Kidney (tissue), 14 donors: ENCODE results near the gene BIRC5. TPM values are rescaled to one million over a fixed set of nuclear protein-coding genes. Genes with fewer than 3 reads are reported as not detected.

Source experiments
- DNase-seq, 5 donors: peaks; one replicate each; pipeline ENCODE4 v3.0.0-alpha.2; 2013 to 2020
- FAIRE-seq: peaks from 2 replicates; lab custom pipeline; 2012; peaks lifted over from hg19 to GRCh38; lab: Jason Lieb, UNC
- H3K27ac ChIP-seq, 2 donors: one replicate each; pipeline ENCODE4 v1.7.0; 2013; ENCODE audit warnings: low read depth in 2 of 2, low read length in 2 of 2, inconsistent platforms in 1 of 2
- H3K27me3 ChIP-seq: one replicate; pipeline ENCODE4 v1.7.1; 2013; ENCODE audit warnings: low read length, inconsistent platforms; ENCODE audit not compliant: control insufficient read depth, insufficient read depth
- H3K36me3 ChIP-seq, 3 donors: one replicate each; pipeline versions ENCODE4 v1.7.0 to v1.7.1; 2013; ENCODE audit warnings: low read length in 3 of 3, control low read depth in 1 of 3, inconsistent platforms in 1 of 3; ENCODE audit not compliant: insufficient read depth in 3 of 3, control insufficient read depth in 2 of 3
- H3K4me1 ChIP-seq, 3 donors: one replicate each; pipeline versions ENCODE4 v1.7.0 to v1.7.1; 2013; ENCODE audit warnings: low read length in 3 of 3, inconsistent platforms in 1 of 3, low read depth in 1 of 3; ENCODE audit not compliant: control insufficient read depth in 2 of 3, insufficient read depth in 2 of 3
- H3K4me3 ChIP-seq, 3 donors: one replicate each; pipeline versions ENCODE4 v1.7.0 to v1.8.1; 2013; ENCODE audit warnings: low read length in 3 of 3, control low read depth in 1 of 3, inconsistent platforms in 1 of 3
- H3K9ac ChIP-seq, 3 donors: one replicate each; pipeline versions ENCODE4 v1.7.0 to v1.7.1; 2013; ENCODE audit warnings: low read length in 3 of 3, control low read depth in 1 of 3, inconsistent platforms in 1 of 3
- H3K9me3 ChIP-seq, 3 donors: one replicate each; pipeline versions ENCODE4 v1.7.0 to v1.7.1; 2013; ENCODE audit warnings: low read length in 3 of 3, control low read depth in 1 of 3, inconsistent platforms in 1 of 3; ENCODE audit not compliant: control insufficient read depth in 2 of 3, insufficient read depth in 1 of 3
- CTCF ChIP-seq: IDR thresholded peaks from 3 replicates; pipeline ENCODE4 v1.5.1; 2012; ENCODE audit warnings: mild to moderate bottlenecking, moderate library complexity, borderline replicate concordance; ENCODE audit not compliant: insufficient read depth; ENCODE audit errors: extremely low read depth
- intact Hi-C: fragments of 100-400 bp; cut with DNase I; formaldehyde crosslinking; loops from one replicate; pipeline ENCODE4 v1.11.1; 2022
- polyA plus RNA-seq: library from polyadenylated mRNA; stranded (reverse); fragments of 350-450 nt; fragmentation: Illumina TruSeq; extraction: RNeasy Lipid Tissue Mini Kit (QIAGEN cat#74804); gene quantifications from one replicate; pipeline ENCODE4 v1.2.3, GENCODE V29; 2014; ENCODE audit warnings: low read depth, low replicate concordance; ENCODE audit not compliant: insufficient read depth
- total RNA-seq: library from RNA; stranded (reverse); fragmentation: NEBNext Ultra II Directional; extraction: Animal tissue kit (Norgen Biotek cat#: 25700); gene quantifications from one replicate; pipeline ENCODE4 v1.2.1, GENCODE V29; 2021
- donor health status: control.
- donor health status: control.
- donor health status: control.
- donor health status: control.
- donor health status: control.
- donor health status: DM: yes; HTN: yes; CAD: no.
- donor health status: Normal renal cell carcinoma (clear cell type).

BIRC5 gene
- total and polyA plus RNA-seq, 2 donors from 2014 or later, result 0.26 to 1.7 TPM

- TF ChIP-seq CTCF, result no peak
- no peaks in the 10 kb centered on the region for H3K27me3 ChIP-seq
- H3K9me3 ChIP-seq, result no peaks in the 10 kb centered on the region
- H3K36me3 ChIP-seq, result no peaks in the 10 kb centered on the region
- peak in 1 of 5 donors; percentile 51 for DNase-seq
- no peak overlapping the region for H3K4me3 ChIP-seq
- intact Hi-C loops, result no loop called here
- no peak for FAIRE-seq
- H3K27ac ChIP-seq, result no peak overlapping the region
- no peak overlapping the region for H3K9ac ChIP-seq
- H3K4me1 ChIP-seq, result no peaks in the 10 kb centered on the region
These were observed 10.4 kb downstream of the BIRC5 start for GRCh38 chr17:78224231-78225087.

DNA sequence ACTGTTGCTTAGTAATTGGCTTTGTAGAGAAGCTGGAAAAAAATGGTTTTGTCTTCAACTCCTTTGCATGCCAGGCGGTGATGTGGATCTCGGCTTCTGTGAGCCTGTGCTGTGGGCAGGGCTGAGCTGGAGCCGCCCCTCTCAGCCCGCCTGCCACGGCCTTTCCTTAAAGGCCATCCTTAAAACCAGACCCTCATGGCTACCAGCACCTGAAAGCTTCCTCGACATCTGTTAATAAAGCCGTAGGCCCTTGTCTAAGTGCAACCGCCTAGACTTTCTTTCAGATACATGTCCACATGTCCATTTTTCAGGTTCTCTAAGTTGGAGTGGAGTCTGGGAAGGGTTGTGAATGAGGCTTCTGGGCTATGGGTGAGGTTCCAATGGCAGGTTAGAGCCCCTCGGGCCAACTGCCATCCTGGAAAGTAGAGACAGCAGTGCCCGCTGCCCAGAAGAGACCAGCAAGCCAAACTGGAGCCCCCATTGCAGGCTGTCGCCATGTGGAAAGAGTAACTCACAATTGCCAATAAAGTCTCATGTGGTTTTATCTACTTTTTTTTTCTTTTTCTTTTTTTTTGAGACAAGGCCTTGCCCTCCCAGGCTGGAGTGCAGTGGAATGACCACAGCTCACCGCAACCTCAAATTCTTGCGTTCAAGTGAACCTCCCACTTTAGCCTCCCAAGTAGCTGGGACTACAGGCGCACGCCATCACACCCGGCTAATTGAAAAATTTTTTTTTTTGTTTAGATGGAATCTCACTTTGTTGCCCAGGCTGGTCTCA lies 11.2 kb downstream of the BIRC5 start:
- H3K9ac ChIP-seq, result no peak overlapping the region
- intact Hi-C loops, result no loop called here
- no peak overlapping the region for H3K27ac ChIP-seq
- FAIRE-seq (no peak), DNase-seq (no peak)
- no peaks in the 10 kb centered on the region for H3K4me1 ChIP-seq
- no peaks in the 10 kb centered on the region for H3K36me3 ChIP-seq
- H3K4me3 ChIP-seq, result no peak overlapping the region
- H3K9me3 ChIP-seq, result no peaks in the 10 kb centered on the region
- no peak for TF ChIP-seq CTCF
- H3K27me3 ChIP-seq, result no peaks in the 10 kb centered on the region

GRCh38 chr17:78226055-78226758 lies 12.2 kb downstream of the BIRC5 start:
- no peak for DNase-seq
- no peaks in the 10 kb centered on the region for H3K4me1 ChIP-seq
- H3K9me3 ChIP-seq, result no peaks in the 10 kb centered on the region
- intact Hi-C loops, result no loop called here
- H3K9ac ChIP-seq, result no peak overlapping the region
- no peaks in the 10 kb centered on the region for H3K36me3 ChIP-seq
- TF ChIP-seq CTCF, result no peak
- FAIRE-seq, result no peak
- H3K4me3 ChIP-seq, result no peak overlapping the region
- no peaks in the 10 kb centered on the region for H3K27me3 ChIP-seq
- H3K27ac ChIP-seq, result no peak overlapping the region
